Skeletal muscle tissue (tissue), 4 donors: ENCODE measurements around the gene PCDHB15. TPM values are rescaled to one million over a fixed set of nuclear protein-coding genes. Genes with fewer than 3 reads are reported as not detected.
"Not testable (repeated sequence)": the region's sequence is repeated elsewhere in the genome, so short reads cannot be mapped to it uniquely, and the experiment has no call there.

ENCODE experiments used
- H3K27ac ChIP-seq: one replicate; pipeline ENCODE4 v1.7.0; 2013; ENCODE audit warnings: mild to moderate bottlenecking, low read depth, low read length, inconsistent platforms
- H3K27me3 ChIP-seq, 3 donors: one replicate each; pipeline ENCODE4 v1.7.0; 2013; ENCODE audit warnings: low read length in 3 of 3; ENCODE audit not compliant: control insufficient read depth in 3 of 3, insufficient read depth in 3 of 3
- H3K36me3 ChIP-seq, 3 donors: one replicate each; pipeline ENCODE4 v1.7.0; 2013; ENCODE audit warnings: low read length in 3 of 3; ENCODE audit not compliant: control insufficient read depth in 3 of 3, insufficient read depth in 3 of 3
- H3K4me1 ChIP-seq, 3 donors: one replicate each; pipeline ENCODE4 v1.7.0; 2013; ENCODE audit warnings: low read length in 3 of 3, mild to moderate bottlenecking in 3 of 3; ENCODE audit not compliant: control insufficient read depth in 3 of 3, insufficient read depth in 3 of 3
- H3K4me3 ChIP-seq, 3 donors: one replicate each; pipeline ENCODE4 v1.7.0; 2013; ENCODE audit warnings: low read length in 3 of 3
- H3K9ac ChIP-seq, 3 donors: one replicate each; pipeline ENCODE4 v1.7.0; 2013; ENCODE audit warnings: low read length in 3 of 3, mild to moderate bottlenecking in 3 of 3, moderate library complexity in 2 of 3, low read depth in 1 of 3
- H3K9me3 ChIP-seq, 3 donors: one replicate each; pipeline ENCODE4 v1.7.0; 2013; ENCODE audit warnings: low read length in 3 of 3; ENCODE audit not compliant: control insufficient read depth in 3 of 3
- total RNA-seq: library from RNA; depleted of rRNA; stranded (reverse); fragments of >200 nt; gene quantifications from one replicate; pipeline ENCODE4 v1.2.3, GENCODE V29; 2014
- donor health status: Osteomylitis.

The PCDHB15 gene
- 4.2 TPM for total RNA-seq

GRCh38 chr5:141245250-141245717, at the start of gene PCDHB15:
TSS of gene PCDHB15 (plus strand) at chr5:141245395. CDS start at chr5:141245579, 184 bp downstream.
- no peak within 1 kb of the TSS for H3K9ac ChIP-seq
- H3K27ac ChIP-seq: no peak within 1 kb of the TSS
- H3K4me3 ChIP-seq: peak within 1 kb of the TSS; percentile 32 to 64 (median 57)
- peaks cover 22 to 47% (median 29%) of the 10 kb centered on the region in 3 donors for H3K9me3 ChIP-seq
- no peaks in the 10 kb centered on the region for H3K36me3 ChIP-seq
- H3K4me1 ChIP-seq: no peaks in the 10 kb centered on the region
- no peaks in the 10 kb centered on the region for H3K27me3 ChIP-seq

GRCh38 chr5:141196363-141196762, 48.8 kb upstream of the PCDHB15 start:
- H3K9me3 ChIP-seq: peaks cover 7 to 22% (median 15%) of the 10 kb centered on the region in 3 donors

GRCh38 chr5:141199359-141200235, 45.6 kb upstream of the PCDHB15 start, which contains the start of gene PCDHB11:
TSS of gene PCDHB11 (plus strand) at chr5:141199627. CDS start at chr5:141199775, 148 bp downstream.
- Histone ChIP-seq H3K36me3 (no peaks in the 10 kb centered on the region), H3K9ac (peak within 1 kb of the TSS in 1 of 3 donors; percentile 51)

More at GRCh38 chr5:141196363-141196762, 48.8 kb upstream of the PCDHB15 start:
- no peaks in the 10 kb centered on the region for H3K36me3 ChIP-seq
- no peak overlapping the region for H3K9ac ChIP-seq
- H3K27ac ChIP-seq: no peak overlapping the region
- no peak overlapping the region for H3K4me3 ChIP-seq
- H3K27me3 ChIP-seq: peaks cover 0 to 4% (median 2%) of the 10 kb centered on the region in 3 donors
- no peaks in the 10 kb centered on the region for H3K4me1 ChIP-seq

GRCh38 chr5:141201126-141201525, 44.1 kb upstream of the PCDHB15 start:
- not testable (repeated sequence) for H3K36me3 ChIP-seq, H3K4me1 ChIP-seq, H3K27ac ChIP-seq, H3K4me3 ChIP-seq, H3K9ac ChIP-seq, H3K27me3 ChIP-seq
- H3K9me3 ChIP-seq: peaks cover 7 to 15% (median 13%) of the 10 kb centered on the region in 3 donors

More at GRCh38 chr5:141199359-141200235, 45.6 kb upstream of the PCDHB15 start, which contains the start of gene PCDHB11:
- Histone ChIP-seq H3K27ac (no peak within 1 kb of the TSS), H3K4me1 (no peaks in the 10 kb centered on the region), H3K27me3 (peaks cover 0 to 4% (median 0%) of the 10 kb centered on the region in 3 donors), H3K9me3 (peaks cover 7 to 15% (median 13%) of the 10 kb centered on the region in 3 donors), H3K4me3 (peak within 1 kb of the TSS; percentile 39 to 70 (median 55))

GRCh38 chr5:141201646-141202045, 43.5 kb upstream of the PCDHB15 start:
- not testable (repeated sequence) for H3K36me3 ChIP-seq, H3K27ac ChIP-seq, H3K4me1 ChIP-seq, H3K4me3 ChIP-seq, H3K9ac ChIP-seq, H3K27me3 ChIP-seq
- peaks cover 7 to 17% (median 14%) of the 10 kb centered on the region in 3 donors for H3K9me3 ChIP-seq

- Histone ChIP-seq H3K9ac (no peak within 1 kb of the TSS), H3K27me3 (peaks cover 0 to 4% (median 0%) of the 10 kb centered on the region in 3 donors), H3K4me3 (peak within 1 kb of the TSS in 1 of 3 donors; percentile 55), H3K4me1 (no peaks in the 10 kb centered on the region), H3K27ac (no peak within 1 kb of the TSS), H3K9me3 (peaks cover 0 to 23% (median 9%) of the 10 kb centered on the region in 3 donors), H3K36me3 (no peaks in the 10 kb centered on the region)
Observed at GRCh38 chr5:141208478-141208877, 36.7 kb upstream of the PCDHB15 start, which contains the start of gene PCDHB12. TSS of gene PCDHB12 (plus strand) at chr5:141208719. CDS start at chr5:141208908, 189 bp downstream.

GRCh38 chr5:141210281-141210680, 34.9 kb upstream of the PCDHB15 start:
- H3K36me3 ChIP-seq, H3K4me1 ChIP-seq, H3K4me3 ChIP-seq, H3K9ac ChIP-seq, H3K27me3 ChIP-seq, H3K27ac ChIP-seq: not testable (repeated sequence)
- H3K9me3 ChIP-seq: peaks cover 4 to 27% (median 9%) of the 10 kb centered on the region in 3 donors

GRCh38 chr5:141210849-141211248, 34.3 kb upstream of the PCDHB15 start:
- H3K9ac ChIP-seq, H3K4me3 ChIP-seq, H3K27ac ChIP-seq, H3K36me3 ChIP-seq, H3K27me3 ChIP-seq, H3K4me1 ChIP-seq: not testable (repeated sequence)
- peaks cover 4 to 27% (median 9%) of the 10 kb centered on the region in 3 donors for H3K9me3 ChIP-seq

- H3K4me3 ChIP-seq: peak within 1 kb of the TSS in 1 of 3 donors; percentile 27
- not testable (repeated sequence) for H3K27ac ChIP-seq, H3K27me3 ChIP-seq, H3K36me3 ChIP-seq, H3K4me1 ChIP-seq, H3K9ac ChIP-seq
- peaks cover 9 to 23% (median 13%) of the 10 kb centered on the region in 3 donors for H3K9me3 ChIP-seq
Observed at GRCh38 chr5:141213656-141214339, 31.4 kb upstream of the PCDHB15 start, which contains the start of gene PCDHB13. TSS of gene PCDHB13 (plus strand) at chr5:141213919. CDS start at chr5:141214124, 205 bp downstream.
